Keratinocyte (primary cell): ENCODE measurements around the gene C1S. TPM values are rescaled to one million over a fixed set of nuclear protein-coding genes. Genes with fewer than 3 reads are reported as not detected.

Experiments
- DNase-seq: peaks from one replicate; pipeline ENCODE4 v3.0.0-alpha.2; 2011; ENCODE audit warnings: low read depth, missing footprints, low spot score
- FAIRE-seq: peaks from 2 replicates; lab custom pipeline; 2011; peaks lifted over from hg19 to GRCh38; lab: Jason Lieb, UNC
- H2AFZ ChIP-seq: 2 replicates; pipeline ENCODE4 v1.6.0; 2012; ENCODE audit warnings: low read length, control low read depth, inconsistent platforms; ENCODE audit not compliant: control insufficient read depth
- H3K27ac ChIP-seq: 2 replicates; pipeline ENCODE4 v1.5.1; 2011; ENCODE audit warnings: low read length; ENCODE audit not compliant: control insufficient read depth, insufficient read depth
- H3K27me3 ChIP-seq: 3 replicates; pipeline ENCODE4 v1.6.0; 2011; ENCODE audit warnings: low read length; ENCODE audit not compliant: control insufficient read depth, insufficient read depth; ENCODE audit errors: extremely low read depth
- H3K36me3 ChIP-seq, 2 experiments: 2 replicates in 1 of 2; 3 replicates in 1 of 2; pipeline ENCODE4 v1.5.1; 2011; ENCODE audit warnings: low read length in 2 of 2, mild to moderate bottlenecking in 1 of 2; ENCODE audit not compliant: control insufficient read depth in 2 of 2, insufficient read depth in 2 of 2; ENCODE audit errors: extremely low read depth in 1 of 2
- H3K4me1 ChIP-seq: 3 replicates; pipeline ENCODE4 v1.5.1; 2011; ENCODE audit warnings: low read length; ENCODE audit not compliant: control insufficient read depth, insufficient read depth; ENCODE audit errors: extremely low read depth
- H3K4me2 ChIP-seq: 3 replicates; pipeline ENCODE4 v1.6.0; 2011; ENCODE audit warnings: low read depth, low read length; ENCODE audit not compliant: control insufficient read depth, insufficient read depth; ENCODE audit errors: extremely low read depth
- H3K4me3 ChIP-seq, 3 experiments: fragments of 200-600 bp in 1 of 3; sonication (generic) in 1 of 3; 2 replicates in 2 of 3; 3 replicates in 1 of 3; pipeline ENCODE4 v1.5.1; 2011 to 2016; ENCODE audit warnings: low read length in 3 of 3, mild to moderate bottlenecking in 3 of 3, control low read depth in 2 of 3, inconsistent platforms in 1 of 3, low read depth in 1 of 3, mixed read lengths in 1 of 3, mixed run types in 1 of 3, moderate library complexity in 1 of 3; ENCODE audit not compliant: control insufficient read depth in 2 of 3, insufficient read depth in 2 of 3; ENCODE audit errors: extremely low read depth in 1 of 3
- H3K79me2 ChIP-seq: 2 replicates; pipeline ENCODE4 v1.6.0; 2012; ENCODE audit warnings: low read length; ENCODE audit not compliant: control insufficient read depth, insufficient read depth
- H3K9ac ChIP-seq: 3 replicates; pipeline ENCODE4 v1.6.0; 2011; ENCODE audit warnings: low read length; ENCODE audit not compliant: control insufficient read depth, insufficient read depth; ENCODE audit errors: extremely low read depth
- H3K9me1 ChIP-seq: 3 replicates; pipeline ENCODE4 v1.6.0; 2011; ENCODE audit warnings: low read length; ENCODE audit not compliant: control insufficient read depth, insufficient read depth; ENCODE audit errors: extremely low read depth
- H3K9me3 ChIP-seq: 2 replicates; pipeline ENCODE4 v1.5.1; 2012; ENCODE audit warnings: low read depth, low read length; ENCODE audit not compliant: control insufficient read depth
- H4K20me1 ChIP-seq: 3 replicates; pipeline ENCODE4 v1.6.0; 2011; ENCODE audit warnings: low read length; ENCODE audit not compliant: control insufficient read depth, insufficient read depth; ENCODE audit errors: extremely low read depth
- CTCF ChIP-seq, 3 experiments: IDR thresholded peaks in 1 of 3; conservative IDR thresholded peaks in 1 of 3; optimal IDR thresholded peaks in 1 of 3; 2 replicates in 2 of 3; 3 replicates in 1 of 3; pipeline versions ENCODE3 to v1.5.1; 2011; ENCODE audit warnings: low read length in 3 of 3, mild to moderate bottlenecking in 3 of 3, moderate library complexity in 2 of 3, control low read depth in 1 of 3, inconsistent platforms in 1 of 3; ENCODE audit not compliant: insufficient read depth in 2 of 3; ENCODE audit errors: extremely low read depth in 1 of 3
- EZH2 ChIP-seq: IDR thresholded peaks from one replicate; pipeline ENCODE4 v1.6.1; 2012; ENCODE audit warnings: inconsistent platforms, mild to moderate bottlenecking, low read length, moderate library complexity
- dilution Hi-C: fragments of 300-500 bp; cut with MboI; formaldehyde crosslinking; loops from one replicate; pipeline ENCODE4 v1.7.0; 2020; ENCODE audit warnings: low sequenced_read_pairs; ENCODE audit not compliant: extremely low pct_ligation_motif_present
- polyA plus RNA-seq, 5 experiments: library from polyadenylated mRNA; depleted of rRNA in 3 of 5; stranded (reverse) in 3 of 5; stranded (forward) in 1 of 5; unstranded in 1 of 5; fragments of >200 nt; gene quantifications; 1 replicate in 1 of 5; 2 replicates in 3 of 5; 3 replicates in 1 of 5; pipeline versions ENCODE4 v1.2.1 to v1.2.3, GENCODE V29; 2011 to 2012; ENCODE audit warnings: missing spikeins in 2 of 5, low read depth in 1 of 5, low replicate concordance in 1 of 5

The C1S gene
- polyA plus RNA-seq, 1 donor (not counting 4 experiments of a cell fraction or from before 2014, with no cell fraction given), result 2.6 TPM

- H3K9me3 ChIP-seq, result no peaks in the 10 kb centered on the region
- H3K9ac ChIP-seq, result no peak overlapping the region
- DNase-seq (no peak), FAIRE-seq (no peak)
- no peaks in the 10 kb centered on the region for H3K27me3 ChIP-seq
- no peaks in the 10 kb centered on the region for H3K9me1 ChIP-seq
- no peak overlapping the region for H3K4me3 ChIP-seq
- no peak overlapping the region for H3K27ac ChIP-seq
- TF ChIP-seq EZH2, result no peak
- TF ChIP-seq CTCF (optimal IDR thresholded peaks at IDR 0.05 in 1 of 3, IDR thresholded peaks at IDR 0.05 in 1 of 3, conservative IDR thresholded peaks at IDR 0.05 in 1 of 3; ENCODE audit: extremely low read depth in 1 of 3, insufficient read depth in 2 of 3, low read length in 3 of 3), result no peak
- dilution Hi-C loops, result no loop called here
- peaks cover 11 to 12% of the 10 kb centered on the region in 2 experiments for H3K36me3 ChIP-seq
- peaks cover 6% of the 10 kb centered on the region for H3K4me1 ChIP-seq
- no peak overlapping the region for H3K4me2 ChIP-seq
- H2AFZ ChIP-seq, result no peak overlapping the region
- peaks cover 34% of the 10 kb centered on the region for H3K79me2 ChIP-seq
- H4K20me1 ChIP-seq, result no peaks in the 10 kb centered on the region
Measured at GRCh38 chr12:7110661-7111060, 50.1 kb downstream of the C1S start.

GRCh38 chr12:7112041-7112440 is 51.5 kb downstream of the C1S start:
- Histone ChIP-seq H3K4me3 (no peak overlapping the region), H3K9me3 (no peaks in the 10 kb centered on the region), H3K27me3 (no peaks in the 10 kb centered on the region), H3K79me2 (peaks cover 27% of the 10 kb centered on the region), H3K4me2 (no peak overlapping the region), H3K9me1 (no peaks in the 10 kb centered on the region), H4K20me1 (no peaks in the 10 kb centered on the region), H3K36me3 (peaks cover 19% of the 10 kb centered on the region in 2 experiments), H3K27ac (no peak overlapping the region), H3K9ac (no peak overlapping the region), H2AFZ (no peak overlapping the region), H3K4me1 (peaks cover 6% of the 10 kb centered on the region)
- TF ChIP-seq CTCF (optimal IDR thresholded peaks at IDR 0.05 in 1 of 3, IDR thresholded peaks at IDR 0.05 in 1 of 3, conservative IDR thresholded peaks at IDR 0.05 in 1 of 3; ENCODE audit: extremely low read depth in 1 of 3, insufficient read depth in 2 of 3, low read length in 3 of 3) (no peak), EZH2 (no peak)
- dilution Hi-C loops, result no loop called here
- no peak for DNase-seq
- no peak for FAIRE-seq
